Measurements from ENCODE around the gene GRIN3B.
A peak's percentile ranks its signal among the peaks of the same experiment; 100 is the strongest.

GRIN3B gene

GRCh38 chr19:994516-994915 lies 5.7 kb upstream of the GRIN3B start:
- no peak for TF ChIP-seq CTCF (IDR thresholded peaks at IDR 0.05)
- Mint-ChIP-seq H3K27ac (no peak overlapping the region), H3K4me3 (no peak overlapping the region), H3K9me3 (no peaks in the 10 kb centered on the region), H3K27me3 (ENCODE audit: low read depth, poor library complexity) (peaks cover 46% of the 10 kb centered on the region), H3K36me3 (ENCODE audit: low read depth) (peaks cover 5% of the 10 kb centered on the region), H3K4me1 (peaks cover 28% of the 10 kb centered on the region)
- DNase-seq = no peak

GRCh38 chr19:995051-995827 lies 5.0 kb upstream of the GRIN3B start:
- no peak for DNase-seq
- Mint-ChIP-seq H3K9me3 (no peaks in the 10 kb centered on the region), H3K4me3 (no peak overlapping the region), H3K27me3 (ENCODE audit: low read depth, poor library complexity) (peaks cover 52% of the 10 kb centered on the region), H3K36me3 (ENCODE audit: low read depth) (peaks cover 5% of the 10 kb centered on the region), H3K4me1 (peaks cover 28% of the 10 kb centered on the region), H3K27ac (no peak overlapping the region)
- no peak for TF ChIP-seq CTCF (IDR thresholded peaks at IDR 0.05)

GRCh38 chr19:996051-996838 lies 4.0 kb upstream of the GRIN3B start:
- no peak for TF ChIP-seq CTCF (IDR thresholded peaks at IDR 0.05)
- Mint-ChIP-seq H3K4me1 (peaks cover 28% of the 10 kb centered on the region), H3K9me3 (no peaks in the 10 kb centered on the region), H3K27ac (no peak overlapping the region), H3K36me3 (ENCODE audit: low read depth) (peaks cover 5% of the 10 kb centered on the region), H3K4me3 (peak overlapping the region; percentile 25), H3K27me3 (ENCODE audit: low read depth, poor library complexity) (peaks cover 57% of the 10 kb centered on the region)
- peak; percentile 55 for DNase-seq

- H3K27me3 Mint-ChIP-seq (ENCODE audit: low read depth, poor library complexity) = peaks cover 64% of the 10 kb centered on the region
- H3K4me3 Mint-ChIP-seq = peak overlapping the region; percentile 19
- no peaks in the 10 kb centered on the region for H3K9me3 Mint-ChIP-seq
- DNase-seq = no peak
- peaks cover 24% of the 10 kb centered on the region for H3K4me1 Mint-ChIP-seq
- TF ChIP-seq CTCF (IDR thresholded peaks at IDR 0.05) = no peak
- H3K27ac Mint-ChIP-seq = no peak overlapping the region
- H3K36me3 Mint-ChIP-seq (ENCODE audit: low read depth) = no peaks in the 10 kb centered on the region
Measured at GRCh38 chr19:998064-998463, 2.2 kb upstream of the GRIN3B start.

- DNase-seq = no peak
- peaks cover 64% of the 10 kb centered on the region for H3K27me3 Mint-ChIP-seq (ENCODE audit: low read depth, poor library complexity)
- no peak for TF ChIP-seq CTCF (IDR thresholded peaks at IDR 0.05)
- peak overlapping the region; percentile 70 for H3K4me3 Mint-ChIP-seq
- no peaks in the 10 kb centered on the region for H3K36me3 Mint-ChIP-seq (ENCODE audit: low read depth)
- H3K9me3 Mint-ChIP-seq = no peaks in the 10 kb centered on the region
- no peak overlapping the region for H3K27ac Mint-ChIP-seq
- peaks cover 17% of the 10 kb centered on the region for H3K4me1 Mint-ChIP-seq
Measured at GRCh38 chr19:999379-999719, 870 bp upstream of the GRIN3B start.

Data from nephron progenitor cell (in vitro differentiated cells).